Measurements from ENCODE around the gene ZCCHC14. TPM values are rescaled to one million over a fixed set of nuclear protein-coding genes. Genes with fewer than 3 reads are reported as not detected.

The ZCCHC14 gene
- total and polyA plus RNA-seq, 2 of the 13 experiments (the other 11 are each of a cell fraction or from before 2014, with no cell fraction given), result 12.4 to 12.5 TPM

- TF ChIP-seq ZNF318 (CRISPR knock-in tag; IDR thresholded peaks at IDR 0.05) (no peak), ZNF224 (CRISPR knock-in tag; IDR thresholded peaks at IDR 0.05) (no peak), CBFB (CRISPR knock-in tag; IDR thresholded peaks at IDR 0.05) (no peak), THAP11 (CRISPR knock-in tag; IDR thresholded peaks at IDR 0.05) (peak; percentile 75), ZFP36 (IDR thresholded peaks at IDR 0.05; ENCODE audit: borderline replicate concordance, low read depth, low read length, partially characterized antibody) (no peak), TBX2 (CRISPR knock-in tag; IDR thresholded peaks at IDR 0.05; ENCODE audit: borderline replicate concordance) (peak; percentile 95), XRCC5 (optimal IDR thresholded peaks at IDR 0.05; ENCODE audit: low read length) (peak; percentile 7), ZHX1 (CRISPR knock-in tag; IDR thresholded peaks at IDR 0.05; ENCODE audit: low read depth) (peak; percentile 89), RORA (CRISPR knock-in tag; IDR thresholded peaks at IDR 0.05) (no peak), ZNF18 (CRISPR knock-in tag; IDR thresholded peaks at IDR 0.05; ENCODE audit: insufficient replicate concordance) (peak; percentile 92), CERS6 (CRISPR knock-in tag; IDR thresholded peaks at IDR 0.05) (no peak), GATAD2A (CRISPR knock-in tag; IDR thresholded peaks at IDR 0.05) (peak; percentile 95)
Observed at GRCh38 chr16:87528690-87529579, 36.1 kb upstream of the ZCCHC14 start (continued).

Data from HepG2 (cell line).